H9 (cell line): Measurements from ENCODE around the gene PARK7. TPM values are rescaled to one million over a fixed set of nuclear protein-coding genes. Genes with fewer than 3 reads are reported as not detected.
A peak's percentile ranks its signal among the peaks of the same experiment; 100 is the strongest.

ENCODE experiments used
- DNase-seq: peaks from one replicate; pipeline ENCODE4 v3.0.0-alpha.2; 2017
- H2AFZ ChIP-seq: one replicate; pipeline ENCODE4 v1.6.1; 2013; ENCODE audit warnings: mild to moderate bottlenecking, low read length, control low read depth, moderate library complexity
- H2AK5ac ChIP-seq: 2 replicates; pipeline ENCODE4 v1.6.1; 2013; ENCODE audit warnings: low read length, control low read depth, mixed read lengths; ENCODE audit not compliant: insufficient read length
- H2BK120ac ChIP-seq: one replicate; pipeline ENCODE4 v1.6.1; 2013; ENCODE audit warnings: low read depth, mild to moderate bottlenecking, low read length, control low read depth, inconsistent platforms; ENCODE audit not compliant: poor library complexity, severe bottlenecking
- H2BK12ac ChIP-seq: 2 replicates; pipeline ENCODE4 v1.6.1; 2013; ENCODE audit warnings: low read length, control low read depth, mixed read lengths, low read depth; ENCODE audit not compliant: insufficient read length
- H2BK15ac ChIP-seq: 2 replicates; pipeline ENCODE4 v1.6.1; 2013; ENCODE audit warnings: low read depth, low read length, control low read depth
- H2BK20ac ChIP-seq: one replicate; pipeline ENCODE4 v1.6.1; 2013; ENCODE audit warnings: low read depth, mild to moderate bottlenecking, low read length, control low read depth, inconsistent platforms; ENCODE audit not compliant: poor library complexity, severe bottlenecking
- H2BK5ac ChIP-seq: 2 replicates; pipeline ENCODE4 v1.6.1; 2013; ENCODE audit warnings: low read length, control low read depth, mixed read lengths; ENCODE audit not compliant: insufficient read length
- H3K14ac ChIP-seq: 2 replicates; pipeline ENCODE4 v1.6.1; 2013; ENCODE audit warnings: low read length, control low read depth; ENCODE audit not compliant: insufficient read depth
- H3K18ac ChIP-seq: 2 replicates; pipeline ENCODE4 v1.6.1; 2013; ENCODE audit warnings: low read depth, mild to moderate bottlenecking, mixed read lengths, low read length, control low read depth; ENCODE audit not compliant: insufficient read length
- H3K23ac ChIP-seq: 2 replicates; pipeline ENCODE4 v1.6.1; 2013; ENCODE audit warnings: low read length, control low read depth, mixed read lengths, low read depth; ENCODE audit not compliant: insufficient read length
- H3K23me2 ChIP-seq: 2 replicates; pipeline ENCODE4 v1.6.1; 2013; ENCODE audit warnings: low read depth, mild to moderate bottlenecking, mixed read lengths, low read length, control low read depth; ENCODE audit not compliant: insufficient read length, poor library complexity, severe bottlenecking
- H3K27ac ChIP-seq: 2 replicates; pipeline ENCODE4 v1.5.1; 2013; ENCODE audit warnings: low read length, control low read depth, mixed read lengths, low read depth; ENCODE audit not compliant: insufficient read length
- H3K27me3 ChIP-seq: 2 replicates; pipeline ENCODE4 v1.6.1; 2013; ENCODE audit warnings: low read length, control low read depth, inconsistent platforms; ENCODE audit not compliant: insufficient read depth
- H3K4ac ChIP-seq: 2 replicates; pipeline ENCODE4 v1.6.1; 2013; ENCODE audit warnings: low read depth, mild to moderate bottlenecking, control low read depth, inconsistent platforms, low read length, moderate library complexity
- H3K4me1 ChIP-seq: 2 replicates; pipeline ENCODE4 v1.6.1; 2013; ENCODE audit warnings: low read length, control low read depth, inconsistent platforms; ENCODE audit not compliant: insufficient read depth
- H3K4me2 ChIP-seq: 2 replicates; pipeline ENCODE4 v1.6.1; 2013; ENCODE audit warnings: low read length, control low read depth, mixed read lengths; ENCODE audit not compliant: insufficient read length, insufficient read depth
- H3K56ac ChIP-seq: 2 replicates; pipeline ENCODE4 v1.6.1; 2013; ENCODE audit warnings: low read depth, mild to moderate bottlenecking, mixed read lengths, low read length, control low read depth; ENCODE audit not compliant: insufficient read length
- H3K79me1 ChIP-seq: 2 replicates; pipeline ENCODE4 v1.6.1; 2013; ENCODE audit warnings: low read depth, mild to moderate bottlenecking, moderate library complexity, low read length, control low read depth, inconsistent platforms; ENCODE audit not compliant: insufficient read depth, poor library complexity, severe bottlenecking
- H3K79me2 ChIP-seq: 2 replicates; pipeline ENCODE4 v1.6.1; 2013; ENCODE audit warnings: low read length, control low read depth, inconsistent platforms; ENCODE audit not compliant: insufficient read depth
- H3K9ac ChIP-seq: 2 replicates; pipeline ENCODE4 v1.6.1; 2013; ENCODE audit warnings: low read length, control low read depth, mixed read lengths; ENCODE audit not compliant: insufficient read length; ENCODE audit errors: extremely low read depth
- H3K9me3 ChIP-seq: one replicate; pipeline ENCODE4 v1.6.1; 2013; ENCODE audit warnings: low read depth, low read length, inconsistent platforms; ENCODE audit not compliant: control insufficient read depth
- H3T11ph ChIP-seq: one replicate; pipeline ENCODE4 v1.6.1; 2013; ENCODE audit warnings: mild to moderate bottlenecking, low read length, control low read depth, inconsistent platforms
- H4K20me1 ChIP-seq: one replicate; pipeline ENCODE4 v1.6.1; 2013; ENCODE audit not compliant: control insufficient read depth, insufficient read length, insufficient read depth
- H4K5ac ChIP-seq: 2 replicates; pipeline ENCODE4 v1.6.1; 2013; ENCODE audit warnings: low read depth, mild to moderate bottlenecking, mixed read lengths, low read length, control low read depth; ENCODE audit not compliant: insufficient read length
- H4K8ac ChIP-seq: replicated peaks from 2 replicates; pipeline ENCODE4 v1.6.1; 2013; ENCODE audit warnings: low read length, control low read depth, mixed read lengths, low read depth; ENCODE audit not compliant: insufficient read length
- H4K91ac ChIP-seq: 2 replicates; pipeline ENCODE4 v1.6.1; 2013; ENCODE audit warnings: low read depth, mild to moderate bottlenecking, moderate library complexity, mixed read lengths, low read length, control low read depth; ENCODE audit not compliant: insufficient read length
- H3K27ac Mint-ChIP-seq, 3 experiments: 2 replicates in 2 of 3; 3 replicates in 1 of 3; pipeline ENCODE4 v1.8.0; 2020 to 2021; ENCODE audit warnings: mixed read lengths in 3 of 3, mild to moderate bottlenecking in 1 of 3, moderate library complexity in 1 of 3
- H3K27me3 Mint-ChIP-seq: 2 replicates; pipeline ENCODE4 v1.8.0; 2021; ENCODE audit warnings: low read depth, mild to moderate bottlenecking, moderate library complexity, mixed read lengths
- H3K36me3 Mint-ChIP-seq, 3 experiments: 2 replicates in 2 of 3; 3 replicates in 1 of 3; pipeline ENCODE4 v1.8.0; 2020 to 2021; ENCODE audit warnings: low read depth in 3 of 3, mixed read lengths in 3 of 3; ENCODE audit not compliant: insufficient read depth in 1 of 3
- H3K4me1 Mint-ChIP-seq, 2 experiments: 2 replicates each; pipeline ENCODE4 v1.8.0; 2020; ENCODE audit warnings: mixed read lengths in 2 of 2
- H3K4me3 Mint-ChIP-seq, 2 experiments: 2 replicates in 1 of 2; 3 replicates in 1 of 2; pipeline ENCODE4 v1.8.0; 2020 to 2021; ENCODE audit warnings: mild to moderate bottlenecking in 2 of 2, mixed read lengths in 2 of 2, moderate library complexity in 1 of 2
- H3K9me3 Mint-ChIP-seq, 2 experiments: 2 replicates in 1 of 2; 3 replicates in 1 of 2; pipeline ENCODE4 v1.8.0; 2020; ENCODE audit warnings: mild to moderate bottlenecking in 2 of 2, mixed read lengths in 2 of 2, moderate library complexity in 1 of 2
- WGBS: extraction: QIAGEN DNeasy Blood & Tissue Kit; methylation state at CpG from one replicate; pipeline ENCODE4 v1.1.7; 2013; ENCODE audit warnings: missing lambda C conversion rate, low lambda C conversion rate, mixed read lengths; ENCODE audit not compliant: insufficient read length; ENCODE audit errors: extremely low coverage; 5-methylcytosine and 5-hydroxymethylcytosine counted together
- total RNA-seq: library from RNA; stranded (reverse); gene quantifications from 2 replicates; pipeline ENCODE4 v1.2.1, GENCODE V29; 2021
- TF ChIP-seq, protein P1 (sequence below): fragments of 200-600 bp; sonication (generic); conservative IDR thresholded peaks from 3 replicates; pipeline ENCODE4 v1.8.0; 2021; ENCODE audit warnings: antibody characterized with exemption, mild to moderate bottlenecking

PARK7 gene
- total RNA-seq, 1 experiment from 2014 or later: 370 TPM

DNA sequence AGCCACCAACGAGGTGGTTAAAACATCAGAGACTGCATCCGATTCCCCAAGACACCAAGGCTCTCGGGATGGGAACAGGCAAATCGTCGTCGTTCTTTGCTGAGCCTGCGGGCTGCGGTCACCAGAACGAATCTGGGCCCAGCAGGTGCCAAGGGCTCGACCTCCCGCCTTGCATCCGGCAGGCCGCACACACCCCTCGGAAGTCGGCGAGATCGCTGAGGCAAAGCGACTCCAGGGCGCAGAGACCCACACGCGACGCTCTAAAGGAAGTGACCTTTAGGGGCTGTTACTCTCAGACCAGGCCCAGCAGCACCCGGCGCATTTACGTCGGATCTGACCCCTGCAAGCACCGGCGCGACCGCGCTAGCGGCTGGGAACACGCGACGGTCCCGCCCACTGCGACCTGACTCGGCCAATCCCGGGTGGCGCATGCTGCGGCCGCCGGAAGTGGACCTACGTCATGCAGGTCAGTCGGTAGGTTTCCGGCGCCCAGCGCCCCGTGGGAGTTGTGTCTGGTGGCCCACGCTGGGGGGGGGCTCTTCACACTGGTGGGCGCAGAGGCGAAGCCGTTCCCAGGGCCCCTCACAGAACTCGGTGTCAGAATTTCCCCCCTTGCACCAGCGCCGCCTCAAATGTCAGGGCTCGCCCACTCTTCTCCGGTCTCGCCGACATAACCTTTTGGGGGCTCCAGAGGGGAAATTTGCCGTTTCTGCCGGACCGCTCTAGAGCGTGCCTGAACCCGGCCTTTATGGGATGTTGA, 7.5 kb upstream of the PARK7 start:
- H3K4me1 Mint-ChIP-seq: peaks cover 0 to 4% of the 10 kb centered on the region in 2 experiments; a peak in 2 of 4 replicates
- H3K56ac ChIP-seq: no peak overlapping the region
- H3K27ac ChIP-seq: no peak overlapping the region
- H3K79me2 ChIP-seq: no peaks in the 10 kb centered on the region
- no peak overlapping the region for H3K14ac ChIP-seq
- no peaks in the 10 kb centered on the region for H4K20me1 ChIP-seq
- no peak overlapping the region for H3K23ac ChIP-seq
- H3K18ac ChIP-seq: no peak overlapping the region
- no CpG with 5 or more reads among the region's 65 CpGs for WGBS
- no peak overlapping the region for H3K4ac ChIP-seq
- H3K9me3 ChIP-seq: no peaks in the 10 kb centered on the region
- no peak overlapping the region for H2BK20ac ChIP-seq
- H2BK12ac ChIP-seq: no peak overlapping the region
- H2AK5ac ChIP-seq: no peak overlapping the region
- peak; percentile 67 for DNase-seq
- TF ChIP-seq, protein P1, sequence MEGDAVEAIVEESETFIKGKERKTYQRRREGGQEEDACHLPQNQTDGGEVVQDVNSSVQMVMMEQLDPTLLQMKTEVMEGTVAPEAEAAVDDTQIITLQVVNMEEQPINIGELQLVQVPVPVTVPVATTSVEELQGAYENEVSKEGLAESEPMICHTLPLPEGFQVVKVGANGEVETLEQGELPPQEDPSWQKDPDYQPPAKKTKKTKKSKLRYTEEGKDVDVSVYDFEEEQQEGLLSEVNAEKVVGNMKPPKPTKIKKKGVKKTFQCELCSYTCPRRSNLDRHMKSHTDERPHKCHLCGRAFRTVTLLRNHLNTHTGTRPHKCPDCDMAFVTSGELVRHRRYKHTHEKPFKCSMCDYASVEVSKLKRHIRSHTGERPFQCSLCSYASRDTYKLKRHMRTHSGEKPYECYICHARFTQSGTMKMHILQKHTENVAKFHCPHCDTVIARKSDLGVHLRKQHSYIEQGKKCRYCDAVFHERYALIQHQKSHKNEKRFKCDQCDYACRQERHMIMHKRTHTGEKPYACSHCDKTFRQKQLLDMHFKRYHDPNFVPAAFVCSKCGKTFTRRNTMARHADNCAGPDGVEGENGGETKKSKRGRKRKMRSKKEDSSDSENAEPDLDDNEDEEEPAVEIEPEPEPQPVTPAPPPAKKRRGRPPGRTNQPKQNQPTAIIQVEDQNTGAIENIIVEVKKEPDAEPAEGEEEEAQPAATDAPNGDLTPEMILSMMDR: no peak
- H3K23me2 ChIP-seq: no peaks in the 10 kb centered on the region
- no peaks in the 10 kb centered on the region for H3K79me1 ChIP-seq
- no peaks in the 10 kb centered on the region for H3K27me3 ChIP-seq
- H3K27me3 Mint-ChIP-seq: no peaks in the 10 kb centered on the region; the same call in 1 of the 2 replicates
- no peak overlapping the region; a peak in 1 of 7 replicates for H3K27ac Mint-ChIP-seq
- no peak overlapping the region for H3K4me2 ChIP-seq
- no peak overlapping the region for H4K5ac ChIP-seq
- no peak overlapping the region for H3T11ph ChIP-seq
- H3K4me1 ChIP-seq: no peaks in the 10 kb centered on the region
- no peak overlapping the region for H2BK5ac ChIP-seq
- H4K8ac ChIP-seq: no peak overlapping the region
- no peak overlapping the region for H2BK120ac ChIP-seq
- H2AFZ ChIP-seq: no peak overlapping the region
- no peak overlapping the region for H4K91ac ChIP-seq
- peak overlapping the region in 1 of 2 experiments; percentile 75; a peak in 3 of 5 replicates for H3K4me3 Mint-ChIP-seq
- peaks cover 10 to 13% of the 10 kb centered on the region in 2 experiments for H3K9me3 Mint-ChIP-seq
- H2BK15ac ChIP-seq: no peak overlapping the region
- peaks cover 0 to 11% (median 3%) of the 10 kb centered on the region in 3 experiments; a peak in 2 of 7 replicates for H3K36me3 Mint-ChIP-seq
- no peak overlapping the region for H3K9ac ChIP-seq
